Mesenchymal stem cell (in vitro differentiated cells and primary cell): ENCODE results near the gene TMEM147.

Experiments
- DNase-seq: peaks from one replicate; pipeline ENCODE4 v3.0.0-alpha.2; 2013
- H2AFZ ChIP-seq: one replicate; pipeline ENCODE4 v1.6.1; 2013; ENCODE audit warnings: low read depth, mild to moderate bottlenecking, control low read depth, inconsistent platforms, low read length, moderate library complexity
- H2AK5ac ChIP-seq: 2 replicates; pipeline ENCODE4 v1.6.1; 2013; ENCODE audit warnings: low read length, moderate library complexity, mild to moderate bottlenecking, inconsistent platforms; ENCODE audit not compliant: severe bottlenecking
- H2BK120ac ChIP-seq: one replicate; pipeline ENCODE4 v1.6.1; 2013; ENCODE audit warnings: low read depth, mild to moderate bottlenecking, inconsistent platforms, low read length, moderate library complexity
- H2BK12ac ChIP-seq, 2 experiments: one replicate each; pipeline ENCODE4 v1.6.1; 2013; ENCODE audit warnings: inconsistent platforms in 2 of 2, low read length in 2 of 2, mild to moderate bottlenecking in 2 of 2, moderate library complexity in 2 of 2, control low read depth in 1 of 2
- H2BK15ac ChIP-seq: one replicate; pipeline ENCODE4 v1.6.1; 2013; ENCODE audit warnings: mild to moderate bottlenecking, low read depth, inconsistent platforms; ENCODE audit not compliant: poor library complexity, severe bottlenecking
- H2BK5ac ChIP-seq: 2 replicates; pipeline ENCODE4 v1.6.1; 2013; ENCODE audit warnings: low read depth, mild to moderate bottlenecking, low read length, control low read depth, inconsistent platforms; ENCODE audit not compliant: poor library complexity, severe bottlenecking
- H3K14ac ChIP-seq, 2 experiments: one replicate each; pipeline ENCODE4 v1.6.1; 2013; ENCODE audit warnings: inconsistent platforms in 2 of 2, low read length in 2 of 2, control low read depth in 1 of 2, mild to moderate bottlenecking in 1 of 2, moderate library complexity in 1 of 2
- H3K18ac ChIP-seq, 2 experiments: one replicate each; pipeline ENCODE4 v1.6.1; 2013; ENCODE audit warnings: inconsistent platforms in 2 of 2, low read length in 2 of 2, control low read depth in 1 of 2, low read depth in 1 of 2, mild to moderate bottlenecking in 1 of 2
- H3K23ac ChIP-seq, 2 experiments: one replicate each; pipeline ENCODE4 v1.6.1; 2013; ENCODE audit warnings: inconsistent platforms in 2 of 2, low read length in 2 of 2, mild to moderate bottlenecking in 2 of 2, moderate library complexity in 2 of 2, control low read depth in 1 of 2
- H3K27ac ChIP-seq: 2 replicates; pipeline ENCODE4 v1.5.1; 2013; ENCODE audit warnings: mild to moderate bottlenecking, moderate library complexity, low read length, control low read depth, inconsistent platforms; ENCODE audit not compliant: poor library complexity, severe bottlenecking
- H3K27me3 ChIP-seq, 2 experiments: 2 replicates each; pipeline versions ENCODE4 v1.6.1 to v1.7.0; 2013; ENCODE audit warnings: low read length in 2 of 2, mild to moderate bottlenecking in 2 of 2, moderate library complexity in 2 of 2, control low read depth in 1 of 2, inconsistent platforms in 1 of 2; ENCODE audit not compliant: control insufficient read depth in 1 of 2, insufficient read depth in 1 of 2
- H3K36me3 ChIP-seq, 2 experiments: 2 replicates each; pipeline versions ENCODE4 v1.6.1 to v1.7.0; 2013; ENCODE audit warnings: low read length in 2 of 2, control low read depth in 1 of 2, inconsistent platforms in 1 of 2, low read depth in 1 of 2, mild to moderate bottlenecking in 1 of 2; ENCODE audit not compliant: insufficient read depth in 2 of 2, control insufficient read depth in 1 of 2
- H3K4ac ChIP-seq, 2 experiments: one replicate each; pipeline ENCODE4 v1.6.1; 2013; ENCODE audit warnings: inconsistent platforms in 2 of 2, low read length in 2 of 2, mild to moderate bottlenecking in 2 of 2, moderate library complexity in 2 of 2, control low read depth in 1 of 2, low read depth in 1 of 2
- H3K4me1 ChIP-seq: 2 replicates; pipeline ENCODE4 v1.6.1; 2013; ENCODE audit warnings: low read depth, low read length, control low read depth; ENCODE audit not compliant: control insufficient read depth, insufficient read depth
- H3K4me2 ChIP-seq: 2 replicates; pipeline ENCODE4 v1.6.1; 2013; ENCODE audit warnings: low read length, mild to moderate bottlenecking, inconsistent platforms; ENCODE audit not compliant: poor library complexity, severe bottlenecking
- H3K4me3 ChIP-seq, 2 experiments: 2 replicates each; pipeline versions ENCODE4 v1.5.1 to v1.7.0; 2013; ENCODE audit warnings: low read length in 2 of 2, mild to moderate bottlenecking in 2 of 2, control low read depth in 1 of 2, low read depth in 1 of 2; ENCODE audit not compliant: insufficient read depth in 1 of 2
- H3K79me1 ChIP-seq: replicated peaks from 2 replicates; pipeline ENCODE4 v1.6.1; 2013; ENCODE audit warnings: mild to moderate bottlenecking, control low read depth, low read length, inconsistent platforms; ENCODE audit not compliant: poor library complexity, severe bottlenecking
- H3K9ac ChIP-seq: 2 replicates; pipeline ENCODE4 v1.7.0; 2013; ENCODE audit warnings: mild to moderate bottlenecking, low read length, moderate library complexity
- H3K9me3 ChIP-seq: 2 replicates; pipeline ENCODE4 v1.7.0; 2013; ENCODE audit warnings: mild to moderate bottlenecking, low read length; ENCODE audit not compliant: control insufficient read depth
- H4K8ac ChIP-seq: one replicate; pipeline ENCODE4 v1.6.1; 2013; ENCODE audit warnings: inconsistent platforms, mild to moderate bottlenecking, low read length, moderate library complexity
- H4K91ac ChIP-seq: one replicate; pipeline ENCODE4 v1.6.1; 2013; ENCODE audit warnings: mild to moderate bottlenecking, low read length, inconsistent platforms
- WGBS: methylation state at CpG from one replicate; pipeline ENCODE4 v1.1.7; 2013; ENCODE audit warnings: mixed read lengths; 5-methylcytosine and 5-hydroxymethylcytosine counted together

The TMEM147 gene

GRCh38 chr19:35500611-35501010, 44.8 kb upstream of the TMEM147 start:
- H2AK5ac ChIP-seq: no peak overlapping the region
- H2BK12ac ChIP-seq: no peak overlapping the region
- no peak overlapping the region for H2BK120ac ChIP-seq
- H3K4ac ChIP-seq: no peak overlapping the region
- H3K79me1 ChIP-seq: no peaks in the 10 kb centered on the region
- H3K4me3 ChIP-seq: no peak overlapping the region
- peaks cover 12 to 16% of the 10 kb centered on the region in 2 experiments for H3K27me3 ChIP-seq
- H4K8ac ChIP-seq: no peak overlapping the region
- H3K36me3 ChIP-seq: peaks cover 0 to 3% of the 10 kb centered on the region in 2 experiments
- H3K4me1 ChIP-seq: no peaks in the 10 kb centered on the region
- no peak overlapping the region for H3K9ac ChIP-seq
- H3K4me2 ChIP-seq: no peak overlapping the region
- no peak for DNase-seq
- no peak overlapping the region for H2BK15ac ChIP-seq
- H3K14ac ChIP-seq: no peak overlapping the region
- no peak overlapping the region for H2BK5ac ChIP-seq
- no peaks in the 10 kb centered on the region for H3K9me3 ChIP-seq
- 84% methylated on average over 5 of the region's 10 CpGs for WGBS
- no peak overlapping the region for H4K91ac ChIP-seq
- no peak overlapping the region for H3K18ac ChIP-seq
- no peak overlapping the region for H3K23ac ChIP-seq
- no peak overlapping the region for H3K27ac ChIP-seq
- no peak overlapping the region for H2AFZ ChIP-seq

- Histone ChIP-seq H3K23ac (no peak overlapping the region), H3K4ac (no peak overlapping the region), H3K27me3 (peaks cover 17 to 20% of the 10 kb centered on the region in 2 experiments), H3K18ac (no peak overlapping the region), H3K4me2 (no peak overlapping the region), H3K4me1 (no peaks in the 10 kb centered on the region), H3K79me1 (no peaks in the 10 kb centered on the region), H2BK15ac (no peak overlapping the region), H3K27ac (no peak overlapping the region), H3K14ac (no peak overlapping the region), H4K91ac (no peak overlapping the region), H3K9me3 (no peaks in the 10 kb centered on the region), H4K8ac (no peak overlapping the region), H2BK12ac (no peak overlapping the region), H2BK5ac (no peak overlapping the region), H3K4me3 (no peak overlapping the region), H3K9ac (no peak overlapping the region), H3K36me3 (peaks cover 0 to 4% of the 10 kb centered on the region in 2 experiments), H2AFZ (no peak overlapping the region), H2AK5ac (no peak overlapping the region), H2BK120ac (no peak overlapping the region)
- peak; percentile 33 for DNase-seq
- WGBS: 94% methylated on average over 7 of the region's 15 CpGs
These were observed 43.7 kb upstream of the TMEM147 start for GRCh38 chr19:35501684-35502083.

DNA sequence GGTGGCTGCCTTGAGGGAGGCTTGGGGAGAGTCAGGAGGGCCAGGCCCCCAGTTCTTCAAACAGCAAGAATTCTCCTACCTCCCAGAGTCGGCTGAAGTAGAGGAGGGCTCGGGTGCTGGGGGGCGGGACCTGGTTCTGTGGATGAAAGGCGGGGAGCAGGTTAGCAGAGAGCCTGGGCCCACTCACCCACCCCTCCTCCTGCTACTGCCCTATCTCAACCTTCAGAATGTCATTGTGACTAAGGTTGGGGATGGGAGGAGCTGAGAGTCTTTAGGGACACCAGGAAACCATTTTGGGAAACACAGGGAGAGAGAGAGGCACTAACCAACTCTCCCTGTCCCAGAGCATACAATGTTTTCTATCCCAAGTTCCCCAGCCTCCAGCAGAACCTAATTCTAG, 42.7 kb upstream of the TMEM147 start:
- no peak overlapping the region for H3K14ac ChIP-seq
- H2BK120ac ChIP-seq: no peak overlapping the region
- H2BK5ac ChIP-seq: no peak overlapping the region
- WGBS: no CpG with 5 or more reads among the region's 4 CpGs
- no peaks in the 10 kb centered on the region for H3K79me1 ChIP-seq
- H3K18ac ChIP-seq: no peak overlapping the region
- H3K4me2 ChIP-seq: no peak overlapping the region
- H3K4me1 ChIP-seq: no peaks in the 10 kb centered on the region
- no peak overlapping the region for H2AK5ac ChIP-seq
- no peak overlapping the region for H3K27ac ChIP-seq
- H4K8ac ChIP-seq: no peak overlapping the region
- no peak overlapping the region for H3K4me3 ChIP-seq
- H2BK12ac ChIP-seq: no peak overlapping the region
- H3K4ac ChIP-seq: no peak overlapping the region
- no peak overlapping the region for H2BK15ac ChIP-seq
- H3K36me3 ChIP-seq: peaks cover 0 to 4% of the 10 kb centered on the region in 2 experiments
- no peak overlapping the region for H3K9ac ChIP-seq
- no peak overlapping the region for H4K91ac ChIP-seq
- no peak overlapping the region for H3K23ac ChIP-seq
- H3K27me3 ChIP-seq: peaks cover 25 to 26% of the 10 kb centered on the region in 2 experiments
- no peak for DNase-seq
- no peaks in the 10 kb centered on the region for H3K9me3 ChIP-seq
- no peak overlapping the region for H2AFZ ChIP-seq

- no peak overlapping the region for H3K14ac ChIP-seq
- H3K79me1 ChIP-seq: no peaks in the 10 kb centered on the region
- peaks cover 45 to 54% of the 10 kb centered on the region in 2 experiments for H3K27me3 ChIP-seq
- H3K23ac ChIP-seq: no peak overlapping the region
- no peaks in the 10 kb centered on the region for H3K9me3 ChIP-seq
- H3K4me1 ChIP-seq: peaks cover 10% of the 10 kb centered on the region
- no peak overlapping the region for H2AFZ ChIP-seq
- no peak overlapping the region for H2BK120ac ChIP-seq
- 82% methylated on average over 6 of the region's 7 CpGs for WGBS
- no peak overlapping the region for H3K4me3 ChIP-seq
- H2BK5ac ChIP-seq: no peak overlapping the region
- no peak overlapping the region for H3K4me2 ChIP-seq
- H3K9ac ChIP-seq: no peak overlapping the region
- H4K91ac ChIP-seq: no peak overlapping the region
- H2BK15ac ChIP-seq: no peak overlapping the region
- H3K36me3 ChIP-seq: peaks cover 0 to 4% of the 10 kb centered on the region in 2 experiments
- no peak overlapping the region for H3K18ac ChIP-seq
- DNase-seq: no peak
- H2AK5ac ChIP-seq: no peak overlapping the region
- no peak overlapping the region for H2BK12ac ChIP-seq
- no peak overlapping the region for H3K4ac ChIP-seq
- no peak overlapping the region for H3K27ac ChIP-seq
- H4K8ac ChIP-seq: no peak overlapping the region
These were observed 39.4 kb upstream of the TMEM147 start for GRCh38 chr19:35506011-35506410.
